OCI-LY7 (cell line): ENCODE data around the gene EDAR. TPM values are rescaled to one million over a fixed set of nuclear protein-coding genes. Genes with fewer than 3 reads are reported as not detected.

Experiments
- BruUV-seq: library from RNA; stranded (reverse); fragments of 400-500 nt; replicated peaks from 2 replicates; lab custom pipeline; 2021; lab: Mats Ljungman, UMichigan
- CTCF ChIA-PET: fragments of 300-600 bp; sonication (Branson Sonifier 250); formaldehyde crosslinking; loops from one replicate; lab custom pipeline; 2022; ENCODE audit warnings: antibody characterized with exemption; ENCODE audit not compliant: unreplicated experiment; lab: Charles Lee
- POLR2A ChIA-PET: fragments of 300-600 bp; sonication (Branson Sonifier 250); formaldehyde crosslinking; loops from one replicate; lab custom pipeline; 2022; ENCODE audit warnings: antibody characterized with exemption; lab: Charles Lee
- DNase-seq: peaks from one replicate; pipeline ENCODE4 v3.0.0-alpha.2; 2015; ENCODE audit warnings: low spot score
- H2AFZ ChIP-seq: fragments of 200-600 bp; sonication (generic), shearing (Covaris generic); 2 replicates; pipeline ENCODE4 v1.6.1; 2014; ENCODE audit warnings: mild to moderate bottlenecking, antibody characterized with exemption, low read length, moderate library complexity
- H3K27ac ChIP-seq: fragments of 200-600 bp; sonication (generic); 2 replicates; pipeline ENCODE4 v1.5.1; 2014; ENCODE audit warnings: mixed run types, low read depth, mild to moderate bottlenecking, moderate library complexity, low read length, inconsistent platforms; ENCODE audit not compliant: poor library complexity, severe bottlenecking
- H3K36me3 ChIP-seq: fragments of 200-600 bp; sonication (generic); 2 replicates; pipeline ENCODE4 v1.6.1; 2014; ENCODE audit warnings: mild to moderate bottlenecking, antibody characterized with exemption, low read length, moderate library complexity, mixed read lengths; ENCODE audit not compliant: insufficient read depth
- H3K4me1 ChIP-seq: fragments of 200-600 bp; sonication (generic); 2 replicates; pipeline ENCODE4 v1.5.1; 2014; ENCODE audit warnings: mild to moderate bottlenecking, low read length; ENCODE audit not compliant: insufficient read depth, poor library complexity, severe bottlenecking
- H3K4me2 ChIP-seq: fragments of 200-600 bp; sonication (generic); 2 replicates; pipeline ENCODE4 v1.6.1; 2014; ENCODE audit warnings: mild to moderate bottlenecking, low read length
- H3K4me3 ChIP-seq: fragments of 200-600 bp; sonication (generic); 2 replicates; pipeline ENCODE4 v1.5.1; 2014; ENCODE audit warnings: mild to moderate bottlenecking, low read depth, low read length; ENCODE audit not compliant: poor library complexity, severe bottlenecking
- H3K79me2 ChIP-seq: fragments of 200-600 bp; sonication (generic); 2 replicates; pipeline ENCODE4 v1.6.1; 2016; ENCODE audit warnings: low read depth, mild to moderate bottlenecking, low read length, moderate library complexity, mixed read lengths; ENCODE audit not compliant: insufficient read depth
- H3K9me2 ChIP-seq: fragments of 200-600 bp; sonication (generic); 2 replicates; pipeline ENCODE4 v1.6.1; 2016; ENCODE audit warnings: mild to moderate bottlenecking, low read length, mixed read lengths; ENCODE audit not compliant: insufficient read depth
- H3K9me3 ChIP-seq: fragments of 200-600 bp; sonication (generic); 2 replicates; pipeline ENCODE4 v1.6.1; 2014; ENCODE audit warnings: mild to moderate bottlenecking, mixed run types, low read length, mixed read lengths
- H4K20me1 ChIP-seq: fragments of 200-600 bp; sonication (generic); 2 replicates; pipeline ENCODE4 v1.6.1; 2014; ENCODE audit warnings: mild to moderate bottlenecking, antibody characterized with exemption, low read length, moderate library complexity, mixed read lengths; ENCODE audit not compliant: insufficient read depth
- CTCF ChIP-seq: fragments of 200-600 bp; sonication (generic); conservative IDR thresholded peaks from 2 replicates; pipeline ENCODE4 v1.5.1; 2014; ENCODE audit warnings: mild to moderate bottlenecking, antibody characterized with exemption, low read length, moderate library complexity, mixed read lengths
- EZH2phosphoT487 ChIP-seq: fragments of 200-600 bp; sonication (generic); IDR thresholded peaks from 2 replicates; pipeline ENCODE4 v1.6.1; 2018; ENCODE audit warnings: low read depth, borderline replicate concordance, mild to moderate bottlenecking, mixed run types, antibody characterized with exemption, low read length, moderate library complexity, mixed read lengths
- intact Hi-C: fragments of 100-400 bp; cut with micrococcal nuclease; formaldehyde crosslinking; loops from one replicate; pipeline ENCODE4 v1.10.0; 2022; ENCODE audit not compliant: unreplicated experiment
- total RNA-seq, 2 experiments: library from RNA; depleted of rRNA in 1 of 2; stranded (reverse); fragments of >200 nt in 1 of 2; shearing (Covaris generic) in 1 of 2; gene quantifications; 2 replicates each; pipeline ENCODE4 v1.2.3, GENCODE V29; 2014 to 2022

The EDAR gene
- total RNA-seq, 2 experiments from 2014 or later = not detected

- ChIA-PET CTCF (no interaction called here), POLR2A (no interaction called here)
- no peak for DNase-seq
- no peak overlapping the region for H3K4me2 ChIP-seq
- H3K9me3 ChIP-seq = no peaks in the 10 kb centered on the region
- H3K9me2 ChIP-seq = no peaks in the 10 kb centered on the region
- no peak overlapping the region for H2AFZ ChIP-seq
- H3K36me3 ChIP-seq = no peaks in the 10 kb centered on the region
- no peaks in the 10 kb centered on the region for H4K20me1 ChIP-seq
- intact Hi-C loops = no loop called here
- H3K4me3 ChIP-seq = no peak overlapping the region
- H3K79me2 ChIP-seq = no peaks in the 10 kb centered on the region
- BruUV-seq = no TSS peak
- H3K27ac ChIP-seq = no peak overlapping the region
- no peaks in the 10 kb centered on the region for H3K4me1 ChIP-seq
- no peak for TF ChIP-seq EZH2phosphoT487
- no peak for TF ChIP-seq CTCF
These were observed 14.3 kb downstream of the EDAR start for GRCh38 chr2:108974674-108975073.

GRCh38 chr2:108972663-108973062 lies 16.4 kb downstream of the EDAR start:
- Histone ChIP-seq H3K9me2 (no peaks in the 10 kb centered on the region), H3K4me1 (no peaks in the 10 kb centered on the region), H3K4me3 (no peak overlapping the region), H3K36me3 (no peaks in the 10 kb centered on the region), H3K27ac (no peak overlapping the region), H3K9me3 (no peaks in the 10 kb centered on the region), H4K20me1 (no peaks in the 10 kb centered on the region), H3K4me2 (no peak overlapping the region), H3K79me2 (no peaks in the 10 kb centered on the region), H2AFZ (no peak overlapping the region)
- TF ChIP-seq CTCF (no peak), EZH2phosphoT487 (no peak)
- no peak for DNase-seq
- ChIA-PET CTCF (no interaction called here), POLR2A (no interaction called here)
- no TSS peak for BruUV-seq
- intact Hi-C loops = loop anchor here (1.0 kb wide), 1 partner anchor 13 kb away; no protein-coding TSS in a partner anchor

GRCh38 chr2:108971661-108972566 lies 17.1 kb downstream of the EDAR start:
- TF ChIP-seq CTCF = no peak
- no peak for TF ChIP-seq EZH2phosphoT487
- CTCF ChIA-PET = no interaction called here
- intact Hi-C loops = loop anchor here (1.0 kb wide), 1 partner anchor 13 kb away; no protein-coding TSS in a partner anchor
- Histone ChIP-seq H2AFZ (no peak overlapping the region), H3K4me1 (no peaks in the 10 kb centered on the region), H3K27ac (no peak overlapping the region), H3K9me3 (no peaks in the 10 kb centered on the region), H3K9me2 (no peaks in the 10 kb centered on the region), H3K4me2 (no peak overlapping the region), H3K4me3 (no peak overlapping the region), H4K20me1 (no peaks in the 10 kb centered on the region), H3K36me3 (no peaks in the 10 kb centered on the region), H3K79me2 (no peaks in the 10 kb centered on the region)
- POLR2A ChIA-PET = no interaction called here
- DNase-seq = no peak
- BruUV-seq = no TSS peak
